Glomerular visceral epithelial cell (primary cell): ENCODE data around the gene EGF.
"Not testable (repeated sequence)": the region's sequence is repeated elsewhere in the genome, so short reads cannot be mapped to it uniquely, and the experiment has no call there.

ENCODE experiments used
- DNase-seq: peaks from one replicate; pipeline ENCODE4 v3.0.0-alpha.2; 2016; ENCODE audit errors: extremely low spot score

The EGF gene

GRCh38 chr4:110034026-110034393 is 121.3 kb downstream of the EGF start:
- DNase-seq, result no peak

- DNase-seq, result not testable (repeated sequence)
Measured at GRCh38 chr4:110039164-110039563, 126.5 kb downstream of the EGF start.

DNA sequence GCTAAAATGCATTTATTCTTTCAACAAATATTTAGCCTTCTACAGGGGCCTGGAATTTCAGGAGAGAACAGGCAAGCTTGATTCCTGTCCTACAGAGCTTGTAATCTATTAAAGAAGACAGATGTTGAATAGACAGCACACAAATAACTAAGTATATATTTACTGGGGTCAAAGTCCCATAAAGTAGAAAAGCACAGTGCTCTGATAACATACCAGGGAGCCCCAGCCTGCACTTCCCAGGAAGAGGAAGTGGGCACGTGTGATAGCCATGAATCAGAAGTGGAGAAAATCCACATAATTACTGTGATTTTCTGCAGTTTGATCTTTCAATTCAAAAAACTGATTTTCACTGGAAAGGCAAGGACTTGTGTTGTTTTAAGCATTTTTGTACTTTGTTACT is 129.1 kb downstream of the EGF start:
- DNase-seq, result no peak

GRCh38 chr4:110042545-110043517 is 130.1 kb downstream of the EGF start:
- DNase-seq, result no peak

DNA sequence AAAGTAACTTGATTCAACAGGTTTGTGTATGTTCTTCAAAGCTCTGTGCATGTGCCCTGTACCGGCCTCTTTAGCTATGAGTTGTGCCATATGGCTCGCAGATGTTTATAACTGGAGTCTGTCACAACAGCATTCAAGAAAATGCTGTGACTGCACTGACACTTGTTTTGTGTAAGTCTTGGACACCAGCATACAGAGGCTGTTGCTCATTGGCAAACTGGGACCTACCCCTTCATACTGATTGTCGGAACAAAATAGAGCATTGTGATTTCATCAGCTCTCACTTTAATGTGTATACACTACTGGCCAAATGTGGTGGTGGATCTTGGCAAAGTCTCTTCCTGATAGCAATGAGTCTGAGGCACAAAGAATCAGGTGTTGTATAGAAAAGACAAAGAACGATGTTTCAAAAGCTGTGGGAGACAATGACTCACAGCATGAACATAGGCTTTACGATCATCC is 133.9 kb downstream of the EGF start:
- DNase-seq, result no peak

- peak; percentile 43 for DNase-seq
Measured at GRCh38 chr4:110049951-110050925, 137.6 kb downstream of the EGF start.

DNA sequence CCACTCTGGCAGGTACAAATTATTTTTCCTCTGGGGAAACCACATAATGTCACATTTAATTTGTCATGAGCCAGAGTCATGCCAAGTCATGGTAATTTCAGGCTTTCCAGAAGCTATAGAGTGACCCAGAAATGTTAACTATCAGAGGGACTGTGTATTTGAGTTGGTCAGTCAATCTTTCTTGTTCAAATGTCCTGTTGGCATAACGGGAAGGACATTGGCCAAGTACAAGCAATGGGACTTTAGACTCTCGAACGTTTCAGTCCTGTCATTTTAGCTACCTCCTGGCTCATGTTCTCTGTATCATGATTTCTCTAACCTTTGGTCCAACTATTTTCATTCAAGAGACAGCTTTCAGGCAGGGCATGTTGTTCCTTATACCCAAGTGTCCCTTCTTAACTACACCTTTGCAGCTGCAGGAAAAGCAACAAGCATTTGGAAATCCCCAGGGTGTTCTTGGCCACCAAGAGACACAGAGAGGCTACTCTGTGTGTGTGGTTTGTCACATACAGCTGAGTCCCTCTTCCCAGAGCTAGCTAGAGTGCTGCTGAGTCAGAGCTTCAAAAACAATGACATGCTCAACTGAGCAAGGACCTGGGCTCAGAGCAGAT is 142.6 kb downstream of the EGF start:
- DNase-seq, result peak; percentile 66

- DNase-seq, result no peak
Measured at GRCh38 chr4:110058677-110059076, 146.0 kb downstream of the EGF start.

GRCh38 chr4:110059556-110060191 is 147.0 kb downstream of the EGF start:
- no peak for DNase-seq

GRCh38 chr4:110061076-110061475 is 148.4 kb downstream of the EGF start:
- no peak for DNase-seq
